Tibial artery (tissue), 4 donors: ENCODE measurements around the gene DHX8.

Experiments
- DNase-seq, 2 donors: peaks; one replicate each; pipeline ENCODE4 v3.0.0-alpha.2; 2019
- H3K27ac ChIP-seq, 2 donors: fragments of 200-600 bp; sonication (generic) in 1 of 2; 1 replicate in 1 of 2; 2 replicates in 1 of 2; pipeline ENCODE4 v1.5.1; 2018 to 2019; ENCODE audit warnings: mild to moderate bottlenecking in 1 of 2
- H3K27me3 ChIP-seq, 2 donors: fragments of 200-600 bp; sonication (generic) in 1 of 2; one replicate each; pipeline versions ENCODE4 v1.5.1 to v1.6.0; 2016 to 2019
- H3K36me3 ChIP-seq, 3 donors: fragments of 200-600 bp; sonication (generic) in 2 of 3; one replicate each; pipeline ENCODE4 v1.5.1; 2016 to 2019; ENCODE audit warnings: mild to moderate bottlenecking in 2 of 3
- H3K4me1 ChIP-seq, 4 donors: fragments of 200-600 bp; sonication (generic) in 2 of 4; 1 replicate in 3 of 4; 2 replicates in 1 of 4; pipeline ENCODE4 v1.5.1; 2016 to 2019
- H3K4me3 ChIP-seq, 2 donors: fragments of 200-600 bp; sonication (generic) in 1 of 2; 1 replicate in 1 of 2; 2 replicates in 1 of 2; pipeline ENCODE4 v1.5.1; 2018 to 2019; ENCODE audit warnings: mild to moderate bottlenecking in 2 of 2
- H3K9me3 ChIP-seq, 3 donors: fragments of 200-600 bp; sonication (generic) in 1 of 3; one replicate each; pipeline ENCODE4 v1.5.1; 2016 to 2019
- CTCF ChIP-seq, 2 experiments: fragments of 200-600 bp in 1 of 2; fragments of 450-650 bp in 1 of 2; IDR thresholded peaks; one replicate each; pipeline ENCODE4 v1.5.1; 2017 to 2019; ENCODE audit warnings: antibody characterized with exemption in 2 of 2, mild to moderate bottlenecking in 1 of 2, moderate library complexity in 1 of 2
- intact Hi-C: fragments of 100-400 bp; cut with DNase I; formaldehyde crosslinking; loops from one replicate; pipeline ENCODE4 v1.15.0; 2023; ENCODE audit warnings: low total_unique reads

The DHX8 gene

GRCh38 chr17:43559161-43559816 is 75.5 kb downstream of the DHX8 start:
- Histone ChIP-seq H3K36me3 (no peaks in the 10 kb centered on the region), H3K27me3 (peaks cover 0 to 13% of the 10 kb centered on the region in 2 donors), H3K4me3 (no peak overlapping the region), H3K4me1 (no peaks in the 10 kb centered on the region), H3K9me3 (no peaks in the 10 kb centered on the region), H3K27ac (no peak overlapping the region)
- no peak for TF ChIP-seq CTCF (IDR thresholded peaks at IDR 0.05)
- intact Hi-C loops: no loop called here
- no peak for DNase-seq

GRCh38 chr17:43560461-43561427 is 77.0 kb downstream of the DHX8 start:
- peaks cover 0 to 13% of the 10 kb centered on the region in 2 donors for H3K27me3 ChIP-seq

GRCh38 chr17:43562679-43563599 is 79.2 kb downstream of the DHX8 start:
- no peak for DNase-seq
- H3K9me3 ChIP-seq: no peaks in the 10 kb centered on the region
- no peaks in the 10 kb centered on the region for H3K4me1 ChIP-seq
- H3K4me3 ChIP-seq: no peak overlapping the region
- no peak overlapping the region for H3K27ac ChIP-seq
- no peak for TF ChIP-seq CTCF (IDR thresholded peaks at IDR 0.05)
- H3K36me3 ChIP-seq: no peaks in the 10 kb centered on the region
- intact Hi-C loops: no loop called here
- peaks cover 0 to 13% of the 10 kb centered on the region in 2 donors for H3K27me3 ChIP-seq

More at GRCh38 chr17:43560461-43561427, 77.0 kb downstream of the DHX8 start:
- Histone ChIP-seq H3K4me3 (no peak overlapping the region), H3K9me3 (no peaks in the 10 kb centered on the region), H3K36me3 (no peaks in the 10 kb centered on the region), H3K4me1 (no peaks in the 10 kb centered on the region), H3K27ac (no peak overlapping the region)
- DNase-seq: no peak
- intact Hi-C loops: no loop called here
- TF ChIP-seq CTCF (IDR thresholded peaks at IDR 0.05): no peak

- Histone ChIP-seq H3K9me3 (no peaks in the 10 kb centered on the region), H3K27ac (no peak overlapping the region), H3K36me3 (no peaks in the 10 kb centered on the region), H3K4me3 (no peak overlapping the region), H3K4me1 (no peaks in the 10 kb centered on the region), H3K27me3 (peaks cover 0 to 13% of the 10 kb centered on the region in 2 donors)
- TF ChIP-seq CTCF (IDR thresholded peaks at IDR 0.05): no peak
- intact Hi-C loops: no loop called here
- DNase-seq: no peak
These were observed 80.1 kb downstream of the DHX8 start for GRCh38 chr17:43563600-43564594.
